Peyer's patch (tissue), 4 donors: Measurements from ENCODE around the gene GRIK4.

Experiments used
- POLR2A ChIP-seq, 2 donors: fragments of 450-650 bp; IDR thresholded peaks; one replicate each; pipeline ENCODE4 v1.5.1; 2017; ENCODE audit warnings: antibody characterized with exemption in 2 of 2, mild to moderate bottlenecking in 2 of 2, moderate library complexity in 2 of 2
- TF ChIP-seq, protein P1 (sequence below), 6 experiments: fragments of 450-650 bp in 4 of 6; fragments of 200-600 bp in 2 of 6; sonication (generic) in 1 of 6; IDR thresholded peaks; one replicate each; pipeline ENCODE4 v1.5.1; 2017 to 2019; ENCODE audit warnings: antibody characterized with exemption in 6 of 6, mild to moderate bottlenecking in 3 of 6, moderate library complexity in 1 of 6

DNA sequence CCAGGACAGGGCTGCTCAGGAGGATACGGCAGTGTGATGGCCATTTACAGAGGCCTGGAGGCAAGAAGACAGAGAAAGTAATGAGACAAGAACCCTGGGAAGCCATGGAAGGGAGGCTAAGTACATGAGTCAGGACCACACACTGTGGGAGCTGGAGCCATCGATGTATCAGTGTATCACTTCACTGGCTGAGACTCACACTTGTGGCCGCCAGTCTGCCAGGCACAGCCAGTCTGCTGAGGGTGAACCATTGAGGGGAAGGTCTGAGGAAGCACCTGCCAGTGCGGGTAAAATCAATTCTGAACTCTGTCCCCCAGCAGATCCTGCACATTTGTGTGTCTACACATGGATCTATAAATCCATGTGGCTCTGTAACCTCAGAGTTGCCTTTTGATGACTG lies 195.6 kb downstream of the GRIK4 start:
- TF ChIP-seq, protein P1, sequence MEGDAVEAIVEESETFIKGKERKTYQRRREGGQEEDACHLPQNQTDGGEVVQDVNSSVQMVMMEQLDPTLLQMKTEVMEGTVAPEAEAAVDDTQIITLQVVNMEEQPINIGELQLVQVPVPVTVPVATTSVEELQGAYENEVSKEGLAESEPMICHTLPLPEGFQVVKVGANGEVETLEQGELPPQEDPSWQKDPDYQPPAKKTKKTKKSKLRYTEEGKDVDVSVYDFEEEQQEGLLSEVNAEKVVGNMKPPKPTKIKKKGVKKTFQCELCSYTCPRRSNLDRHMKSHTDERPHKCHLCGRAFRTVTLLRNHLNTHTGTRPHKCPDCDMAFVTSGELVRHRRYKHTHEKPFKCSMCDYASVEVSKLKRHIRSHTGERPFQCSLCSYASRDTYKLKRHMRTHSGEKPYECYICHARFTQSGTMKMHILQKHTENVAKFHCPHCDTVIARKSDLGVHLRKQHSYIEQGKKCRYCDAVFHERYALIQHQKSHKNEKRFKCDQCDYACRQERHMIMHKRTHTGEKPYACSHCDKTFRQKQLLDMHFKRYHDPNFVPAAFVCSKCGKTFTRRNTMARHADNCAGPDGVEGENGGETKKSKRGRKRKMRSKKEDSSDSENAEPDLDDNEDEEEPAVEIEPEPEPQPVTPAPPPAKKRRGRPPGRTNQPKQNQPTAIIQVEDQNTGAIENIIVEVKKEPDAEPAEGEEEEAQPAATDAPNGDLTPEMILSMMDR (IDR thresholded peaks at IDR 0.05) = no peak
- TF ChIP-seq POLR2A (IDR thresholded peaks at IDR 0.05) = no peak
